Occipital lobe (tissue), 2 donors: ENCODE data around the gene REG3A. TPM values are rescaled to one million over a fixed set of nuclear protein-coding genes. Genes with fewer than 3 reads are reported as not detected.
A peak's percentile ranks its signal among the peaks of the same experiment; 100 is the strongest.

Source experiments
- DNase-seq: peaks from one replicate; lab custom pipeline; 2025; lab: John Stamatoyannopoulos, UW
- total RNA-seq: library from RNA; depleted of rRNA; stranded (reverse); fragments of >200 nt; gene quantifications from one replicate; pipeline ENCODE4 v1.2.3, GENCODE V29; 2014

Gene REG3A
- total RNA-seq: not detected

DNA sequence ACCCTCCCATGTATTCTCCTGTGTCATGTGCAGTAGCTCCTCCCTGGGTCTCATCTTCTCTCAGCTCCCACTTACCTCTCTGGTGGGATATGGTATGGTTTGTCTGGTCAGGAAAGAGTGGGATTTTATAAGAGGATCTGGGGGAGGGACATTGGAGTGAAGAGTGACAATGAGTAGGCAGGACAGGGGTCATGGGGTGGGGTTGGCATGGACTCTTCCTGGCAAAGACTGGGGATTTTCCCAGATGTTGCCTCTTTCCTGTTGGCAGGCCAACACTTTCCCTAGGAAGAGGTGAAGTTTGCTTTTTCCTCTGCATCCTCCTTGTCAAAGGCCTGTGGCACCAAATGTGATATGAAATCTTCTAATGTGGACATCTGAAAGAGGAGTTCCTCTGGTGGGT, at the start of gene REG3A:
REG3A (minus strand) TSS at position 101 of the 400 bp plus-strand sequence. CDS start 348 bp downstream, outside the sequence.
- DNase-seq: no peak

- no peak for DNase-seq
Observed at GRCh38 chr2:79200762-79201161, 41.2 kb upstream of the REG3A start.

GRCh38 chr2:79191816-79192215, 32.3 kb upstream of the REG3A start:
- no peak for DNase-seq

DNA sequence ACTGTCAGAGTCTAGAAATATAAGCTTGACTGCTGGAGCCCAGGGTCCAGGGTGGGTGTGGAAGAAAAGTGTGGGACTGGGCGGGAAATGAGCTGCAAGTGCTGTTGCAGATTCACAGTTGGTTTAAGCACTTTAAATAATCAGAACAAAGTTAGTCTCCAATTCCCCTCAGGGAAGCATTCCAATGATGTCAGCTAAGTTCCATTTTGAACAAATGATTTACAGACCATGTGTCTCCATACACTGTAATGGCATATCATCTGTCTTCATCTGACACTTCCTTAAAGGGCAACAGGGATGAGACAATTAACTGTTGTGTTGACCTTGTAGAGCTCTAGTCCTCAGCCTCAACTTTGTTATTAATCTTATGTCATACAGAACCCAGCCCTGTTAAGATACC, 31.5 kb upstream of the REG3A start:
- no peak for DNase-seq

- DNase-seq: no peak
Observed at GRCh38 chr2:79189465-79189864, 29.9 kb upstream of the REG3A start.

GRCh38 chr2:79181617-79182016, 22.1 kb upstream of the REG3A start:
- DNase-seq: no peak

DNA sequence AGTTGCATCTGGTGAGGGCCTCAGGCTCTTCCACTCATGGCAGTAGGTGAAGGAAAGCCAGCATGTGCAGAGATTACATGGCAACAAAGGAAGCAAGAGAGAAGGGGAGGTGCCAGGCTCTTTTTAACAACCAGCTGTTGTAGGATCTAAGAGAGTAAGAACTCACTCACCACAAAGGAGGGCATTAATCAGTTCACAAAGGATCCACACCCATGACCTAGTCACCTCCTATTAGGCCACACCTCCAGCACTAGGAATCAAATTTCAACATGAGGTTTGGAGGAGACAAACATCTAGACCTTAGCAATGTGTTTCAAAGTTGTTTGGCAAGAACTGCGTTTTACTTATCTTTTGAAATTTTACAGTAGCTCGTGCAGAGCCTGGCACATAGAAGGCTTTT, 20.5 kb upstream of the REG3A start:
- no peak for DNase-seq

GRCh38 chr2:79179036-79179435, 19.5 kb upstream of the REG3A start:
- DNase-seq: no peak

GRCh38 chr2:79178076-79178674, 18.6 kb upstream of the REG3A start:
- DNase-seq: peak; percentile 13

GRCh38 chr2:79171348-79171958, 11.9 kb upstream of the REG3A start:
- DNase-seq: no peak

- DNase-seq: no peak
Observed at GRCh38 chr2:79162801-79163200, 3.2 kb upstream of the REG3A start.

- no peak for DNase-seq
Observed at GRCh38 chr2:79162132-79162531, 2.6 kb upstream of the REG3A start.

DNA sequence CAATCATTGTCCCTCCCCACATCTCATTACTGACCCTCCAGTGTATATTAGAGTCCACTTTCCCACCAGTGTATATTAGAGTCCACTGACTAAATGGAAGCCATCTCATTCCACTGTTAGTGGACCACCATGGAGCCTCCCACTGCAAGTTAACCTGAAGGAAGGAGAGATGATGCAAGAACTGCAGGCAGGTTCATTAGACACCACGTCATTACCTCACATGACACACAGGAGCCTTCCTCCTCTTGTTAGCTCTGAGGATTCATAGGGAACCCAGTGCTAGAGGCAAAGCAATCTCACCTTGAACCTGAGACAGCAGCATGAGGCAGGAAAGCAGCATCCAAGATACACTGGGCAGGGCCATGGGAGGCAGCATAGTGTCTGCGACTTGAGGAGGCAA, 523 bp downstream of the REG3A start:
- no peak for DNase-seq

GRCh38 chr2:79155826-79156476, 3.6 kb downstream of the REG3A start:
- DNase-seq: no peak

DNA sequence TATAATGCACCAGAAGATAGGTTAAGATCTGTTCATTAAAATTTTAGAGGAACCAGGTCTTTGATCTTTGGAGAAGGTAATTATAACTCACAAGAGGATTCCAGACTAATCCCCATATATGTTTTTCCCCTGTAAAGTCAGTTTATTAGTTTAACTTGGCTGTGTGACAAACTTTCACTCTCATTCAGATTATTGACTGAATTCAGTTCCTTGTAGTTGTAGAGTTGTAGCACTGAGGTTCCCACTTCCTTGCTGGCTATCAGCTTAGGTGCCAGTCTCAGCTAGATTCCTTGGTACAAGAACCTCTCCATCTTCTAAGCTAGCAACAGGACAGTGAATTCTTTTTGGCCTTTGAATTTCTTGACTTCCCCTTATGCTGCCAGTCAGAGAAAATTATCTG, 20.1 kb downstream of the REG3A start:
- no peak for DNase-seq

- no peak for DNase-seq
Observed at GRCh38 chr2:79138385-79138784, 21.2 kb downstream of the REG3A start.

- no peak for DNase-seq
Observed at GRCh38 chr2:79131687-79132086, 27.9 kb downstream of the REG3A start.

- no peak for DNase-seq
Observed at GRCh38 chr2:79129804-79130203, 29.7 kb downstream of the REG3A start.

GRCh38 chr2:79129260-79129659, 30.3 kb downstream of the REG3A start:
- DNase-seq: no peak

- DNase-seq: no peak
Observed at GRCh38 chr2:79128406-79128805, 31.1 kb downstream of the REG3A start.

DNA sequence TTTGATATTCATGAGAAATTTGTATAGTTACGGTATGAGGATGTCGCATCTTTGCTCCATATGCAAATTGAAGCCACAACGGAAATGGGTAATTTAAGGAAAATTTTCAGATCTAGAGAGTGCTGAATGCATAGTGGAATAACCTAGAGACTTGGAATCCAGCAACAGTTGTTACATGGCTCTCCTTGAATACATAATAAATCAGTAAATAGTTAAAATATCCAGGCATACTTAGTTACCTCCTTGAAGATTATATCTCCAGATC, 33.9 kb downstream of the REG3A start:
- DNase-seq: no peak

DNA sequence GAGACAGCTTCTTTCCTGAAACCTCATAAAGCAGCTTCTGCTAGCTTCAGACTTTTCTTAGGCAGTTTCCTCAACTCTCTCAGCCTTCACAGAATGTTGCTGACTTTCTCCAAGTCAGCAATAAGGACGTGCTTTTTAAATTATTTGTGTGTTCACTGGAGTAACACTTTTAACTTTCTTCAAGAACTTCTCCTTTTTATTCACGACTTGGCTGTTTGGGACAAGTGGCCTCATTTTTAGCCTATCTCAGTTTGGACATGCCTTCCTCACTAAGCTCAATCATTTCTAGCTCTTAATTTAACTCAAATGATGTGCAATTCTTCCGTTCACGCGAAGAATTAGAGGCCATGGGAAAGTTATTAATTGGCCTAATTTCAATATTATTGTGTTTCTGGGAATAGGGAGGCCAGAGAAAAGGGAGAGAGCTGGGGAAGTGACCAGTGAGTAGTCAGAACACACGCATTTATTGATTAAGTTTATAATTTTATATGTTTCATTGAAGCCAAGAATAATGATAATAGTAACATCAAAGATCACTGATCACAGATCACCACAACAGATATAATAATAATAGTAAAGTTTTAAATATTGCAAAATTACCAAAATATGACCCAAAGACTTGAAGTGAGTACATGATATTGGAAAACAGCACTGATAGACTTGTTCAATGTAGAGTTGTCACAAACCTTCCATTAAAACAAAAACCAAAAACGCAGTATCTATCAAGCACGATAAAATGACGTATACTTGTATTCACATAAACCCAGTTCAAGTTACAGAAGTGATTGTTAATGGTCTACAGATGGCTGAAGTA, 34.4 kb downstream of the REG3A start:
- DNase-seq: no peak

DNA sequence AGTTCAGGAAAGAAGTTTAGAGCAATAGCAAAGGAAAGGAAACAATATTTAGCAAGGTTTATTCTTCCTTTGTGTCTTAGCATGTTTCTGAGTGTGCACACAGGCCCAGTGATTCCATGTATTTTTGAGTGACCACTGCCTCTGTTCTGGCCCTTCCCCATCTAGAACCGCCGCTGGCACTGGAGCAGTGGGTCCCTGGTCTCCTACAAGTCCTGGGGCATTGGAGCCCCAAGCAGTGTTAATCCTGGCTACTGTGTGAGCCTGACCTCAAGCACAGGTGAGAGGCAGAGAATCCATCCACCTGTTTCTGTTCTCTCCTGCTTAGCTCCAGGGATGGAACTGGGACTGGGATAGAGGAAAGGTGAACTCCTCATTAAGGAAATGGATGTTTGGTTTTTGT, 36.9 kb downstream of the REG3A start:
- no peak for DNase-seq
